HG03280 (cell line): Measurements from ENCODE around the gene DOCK9.
"Not testable (repeated sequence)": the region's sequence is repeated elsewhere in the genome, so short reads cannot be mapped to it uniquely, and the experiment has no call there.

Experiments
- ATAC-seq: cut with Tn5 transposase; IDR thresholded peaks from one replicate; pipeline ENCODE4 v1.9.1; 2021; ENCODE audit warnings: mild to moderate bottlenecking, moderate library complexity; ENCODE audit not compliant: unreplicated experiment

The DOCK9 gene

DNA sequence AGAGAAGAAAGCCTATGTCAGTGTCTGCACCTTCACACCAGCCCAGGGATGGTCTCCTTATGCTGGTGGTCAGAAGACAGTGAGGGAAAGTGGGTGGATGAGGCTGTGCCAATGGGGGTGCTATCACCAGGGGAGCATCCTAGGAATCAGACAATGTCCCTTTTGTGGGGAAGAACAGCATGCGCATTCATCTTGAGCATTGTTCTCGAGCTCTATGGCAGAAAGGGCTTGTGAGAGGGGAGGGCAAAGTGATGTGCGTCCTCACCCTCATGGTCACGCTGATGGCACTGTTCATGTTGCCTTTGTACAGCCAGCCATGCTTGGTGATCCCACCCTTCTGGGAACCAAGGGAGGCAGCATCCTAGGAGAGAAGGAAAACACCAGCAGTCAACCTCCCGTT lies 56.1 kb downstream of the DOCK9 start:
- ATAC-seq, result no peak

DNA sequence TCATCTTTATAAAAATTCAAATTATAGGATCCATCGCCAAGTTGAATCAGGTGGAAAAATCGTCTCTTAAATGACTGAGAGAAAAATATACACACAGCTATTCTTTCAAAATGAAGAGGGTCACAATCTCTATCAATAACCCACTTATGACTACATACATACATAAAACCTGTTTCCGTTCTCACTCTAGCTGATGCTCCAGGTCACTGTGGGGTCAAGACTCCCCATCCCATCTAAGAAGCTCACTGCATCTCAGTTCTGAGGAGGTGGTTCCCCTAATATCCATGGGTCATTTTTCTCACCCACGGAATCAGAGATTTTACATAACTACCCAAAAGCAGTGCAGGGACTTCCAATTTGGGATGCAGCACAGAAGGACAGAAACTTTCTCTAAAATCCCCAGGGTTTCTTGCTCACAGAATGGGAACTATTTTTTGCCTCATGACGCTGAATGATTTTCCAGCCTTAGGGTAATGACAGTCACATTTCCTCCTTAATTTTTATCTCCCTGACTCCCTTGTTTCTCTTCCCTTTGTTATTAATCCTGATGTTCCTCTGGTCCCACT lies 56.8 kb downstream of the DOCK9 start:
- no peak for ATAC-seq

GRCh38 chr13:98919566-98919965 lies 58.3 kb downstream of the DOCK9 start:
- no peak for ATAC-seq

- ATAC-seq, result no peak
Measured at GRCh38 chr13:98918771-98919170, 59.1 kb downstream of the DOCK9 start.

DNA sequence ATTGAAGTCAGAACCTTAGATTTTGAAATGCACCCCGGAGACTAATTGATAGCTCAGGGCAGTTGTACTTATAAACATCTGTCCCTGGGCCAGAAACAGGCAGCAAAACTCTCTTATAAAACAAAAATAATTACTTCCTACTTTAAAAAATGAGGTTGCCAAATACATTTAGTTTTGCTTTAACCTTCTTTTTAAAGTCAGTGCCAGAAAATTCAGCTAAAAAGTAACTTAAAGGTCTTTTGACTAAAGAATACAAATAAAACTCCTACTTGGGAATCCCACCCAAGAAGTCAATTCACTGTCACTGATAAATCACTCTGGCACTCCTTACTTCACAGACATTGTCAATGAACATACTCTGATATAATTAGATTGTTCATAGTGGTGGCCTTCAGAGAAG lies 60.7 kb downstream of the DOCK9 start:
- no peak for ATAC-seq

- no peak for ATAC-seq
Measured at GRCh38 chr13:98916403-98916802, 61.5 kb downstream of the DOCK9 start.

- ATAC-seq, result no peak
Measured at GRCh38 chr13:98915981-98916380, 61.9 kb downstream of the DOCK9 start.

GRCh38 chr13:98915563-98915962 lies 62.3 kb downstream of the DOCK9 start:
- ATAC-seq, result no peak

GRCh38 chr13:98913741-98914140 lies 64.1 kb downstream of the DOCK9 start:
- ATAC-seq, result no peak

- no peak for ATAC-seq
Measured at GRCh38 chr13:98912846-98913245, 65.0 kb downstream of the DOCK9 start.

DNA sequence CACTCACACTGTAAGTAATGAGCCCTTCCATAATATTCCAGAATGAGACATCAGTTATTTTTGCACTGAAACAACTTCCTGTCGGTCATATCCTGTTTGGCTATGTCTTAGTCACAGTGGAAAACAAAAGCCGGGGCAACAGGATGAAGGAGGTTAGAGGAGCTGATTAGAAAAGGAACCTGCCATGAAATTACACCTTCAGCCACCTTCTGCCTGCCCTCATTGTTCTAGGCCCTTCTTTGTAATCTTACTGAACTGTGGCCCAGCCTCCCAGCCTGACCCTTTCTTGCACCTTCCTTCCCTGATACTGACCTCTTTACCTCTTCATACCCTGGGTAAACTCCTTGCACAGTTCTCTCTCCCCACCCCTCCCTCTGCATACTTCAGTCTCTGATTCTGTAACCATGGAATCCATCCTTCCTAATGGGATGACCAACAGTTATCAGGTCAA lies 67.3 kb downstream of the DOCK9 start:
- no peak for ATAC-seq

- no peak for ATAC-seq
Measured at GRCh38 chr13:98909016-98909415, 68.8 kb downstream of the DOCK9 start.

- ATAC-seq, result no peak
Measured at GRCh38 chr13:98906746-98907502, 70.9 kb downstream of the DOCK9 start.

DNA sequence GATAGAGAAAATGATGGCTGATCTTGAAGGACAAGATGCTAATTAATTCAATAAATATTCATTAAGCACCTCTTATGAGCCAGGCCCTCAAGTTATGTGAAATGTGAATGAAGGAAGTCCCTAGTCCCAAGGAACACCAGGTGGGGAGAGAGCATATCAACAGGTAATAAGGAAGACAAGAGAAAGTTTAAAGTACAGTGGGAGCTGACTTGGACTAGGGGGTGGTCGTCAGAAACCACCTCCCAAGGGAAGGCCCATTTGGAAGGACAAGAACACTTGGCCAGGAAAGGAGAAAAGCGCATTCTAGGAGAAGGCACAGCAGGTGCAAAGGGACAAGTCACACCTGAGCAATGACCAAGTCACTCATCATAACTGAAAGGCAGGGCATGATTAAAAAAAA lies 72.7 kb downstream of the DOCK9 start:
- no peak for ATAC-seq

DNA sequence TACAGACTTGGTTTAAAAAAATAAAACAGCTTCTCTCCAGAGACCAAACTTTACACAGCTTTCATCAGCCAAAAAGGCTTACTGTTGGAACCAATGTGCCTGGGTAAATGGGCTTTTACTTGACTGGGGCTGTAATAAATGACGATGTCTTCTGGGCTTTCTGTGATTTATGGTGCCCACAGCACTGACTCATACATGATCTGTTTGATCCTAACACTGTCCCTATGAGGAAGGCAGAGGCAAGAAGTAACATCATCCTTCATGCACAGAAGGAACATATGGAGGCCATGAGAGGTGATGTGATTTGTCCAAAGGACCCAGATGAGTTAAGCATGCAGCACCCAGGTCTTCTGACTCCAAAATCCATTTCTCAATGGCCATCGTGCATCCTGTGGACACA lies 77.4 kb downstream of the DOCK9 start:
- no peak for ATAC-seq

GRCh38 chr13:98897706-98898105 lies 80.2 kb downstream of the DOCK9 start:
- no peak for ATAC-seq

- no peak for ATAC-seq
Measured at GRCh38 chr13:98896868-98897144, 81.1 kb downstream of the DOCK9 start.

- ATAC-seq, result no peak
Measured at GRCh38 chr13:98896083-98896867, 81.6 kb downstream of the DOCK9 start.

DNA sequence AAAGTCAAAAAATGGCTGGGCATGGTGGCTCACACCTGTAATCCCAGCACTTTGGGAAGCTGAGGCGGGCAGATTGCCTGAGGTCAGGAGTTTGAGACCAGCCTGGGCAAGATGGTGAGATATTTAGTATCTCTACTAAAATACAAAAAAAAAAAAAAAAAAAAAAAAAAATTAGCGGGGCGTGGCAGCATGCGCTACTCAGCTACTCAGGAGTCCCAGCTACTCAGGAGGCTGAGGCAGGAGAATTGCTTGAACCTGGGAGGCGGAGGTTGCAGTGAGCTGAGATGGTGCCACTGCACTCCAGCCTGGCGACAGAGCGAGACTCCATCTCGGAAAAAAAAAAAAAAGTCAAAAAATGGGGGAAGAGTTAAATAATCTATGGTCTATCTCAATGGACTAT lies 83.0 kb downstream of the DOCK9 start:
- not testable (repeated sequence) for ATAC-seq

DNA sequence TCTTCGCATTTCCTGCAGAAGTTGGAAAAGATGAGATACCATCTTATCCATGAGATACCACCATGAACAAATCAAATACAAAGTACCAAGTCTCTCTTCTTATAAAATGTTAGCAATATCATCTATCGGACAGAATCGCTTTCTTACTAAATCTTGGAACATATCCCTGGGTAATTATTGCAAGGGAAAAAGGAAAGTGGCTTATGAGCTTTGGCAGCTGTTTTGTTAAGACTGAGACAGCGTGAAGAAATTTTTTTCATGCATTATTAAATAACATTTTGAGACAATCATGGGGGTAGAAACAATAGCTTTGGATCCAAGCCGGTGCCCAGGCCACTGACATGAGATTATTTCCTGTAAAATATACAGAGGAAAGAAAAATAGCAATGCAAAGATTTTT lies 84.5 kb downstream of the DOCK9 start:
- no peak for ATAC-seq

DNA sequence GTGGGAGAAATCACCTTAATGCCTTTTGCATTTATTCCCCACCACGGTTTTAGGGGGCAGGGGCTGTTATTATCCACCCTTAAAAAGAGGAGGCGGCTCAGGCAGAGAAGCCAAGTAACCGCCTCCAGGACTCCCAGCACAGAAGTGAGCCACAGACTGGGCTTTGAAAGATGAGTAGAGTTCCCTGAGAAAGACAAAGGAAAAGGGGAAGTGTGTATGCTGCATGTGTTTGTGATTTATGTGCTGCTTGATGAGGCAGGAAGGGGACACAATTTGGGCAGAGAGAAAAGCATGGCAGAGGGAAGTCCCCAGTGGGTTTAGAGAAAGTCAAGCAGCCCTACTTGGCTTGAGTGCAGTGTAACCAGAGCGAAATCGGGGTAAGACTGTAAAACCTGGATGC lies 85.0 kb downstream of the DOCK9 start:
- ATAC-seq, result no peak

- ATAC-seq, result no peak
Measured at GRCh38 chr13:98892077-98892476, 85.8 kb downstream of the DOCK9 start.
